ENCODE data around the gene PHACTR3.
A peak's percentile ranks its signal among the peaks of the same experiment; 100 is the strongest.

PHACTR3 gene

GRCh38 chr20:59645761-59646171 lies 41.4 kb downstream of the PHACTR3 start:
- no peak for DNase-seq (ENCODE audit: low spot score)

- DNase-seq (ENCODE audit: low spot score): no peak
Measured at GRCh38 chr20:59646487-59646886, 42.1 kb downstream of the PHACTR3 start.

GRCh38 chr20:59647271-59647670 lies 42.9 kb downstream of the PHACTR3 start:
- DNase-seq (ENCODE audit: low spot score): no peak

GRCh38 chr20:59648466-59649070 lies 44.2 kb downstream of the PHACTR3 start:
- peak; percentile 73 for DNase-seq (ENCODE audit: low spot score)

GRCh38 chr20:59650418-59650817 lies 46.1 kb downstream of the PHACTR3 start:
- DNase-seq (ENCODE audit: low spot score): no peak

- no peak for DNase-seq (ENCODE audit: low spot score)
Measured at GRCh38 chr20:59652381-59652780, 48.0 kb downstream of the PHACTR3 start.

GRCh38 chr20:59656417-59656816 lies 52.1 kb downstream of the PHACTR3 start:
- DNase-seq (ENCODE audit: low spot score): no peak

GRCh38 chr20:59657459-59658046 lies 53.2 kb downstream of the PHACTR3 start:
- no peak for DNase-seq (ENCODE audit: low spot score)

GRCh38 chr20:59660471-59660870 lies 56.1 kb downstream of the PHACTR3 start:
- DNase-seq (ENCODE audit: low spot score): no peak

GRCh38 chr20:59661153-59661552 lies 56.8 kb downstream of the PHACTR3 start:
- DNase-seq (ENCODE audit: low spot score): no peak

- DNase-seq (ENCODE audit: low spot score): no peak
Measured at GRCh38 chr20:59661621-59662020, 57.3 kb downstream of the PHACTR3 start.

- DNase-seq (ENCODE audit: low spot score): no peak
Measured at GRCh38 chr20:59662161-59662560, 57.8 kb downstream of the PHACTR3 start.

GRCh38 chr20:59662856-59663512 lies 58.6 kb downstream of the PHACTR3 start:
- no peak for DNase-seq (ENCODE audit: low spot score)

- no peak for DNase-seq (ENCODE audit: low spot score)
Measured at GRCh38 chr20:59663513-59664060, 59.2 kb downstream of the PHACTR3 start.

GRCh38 chr20:59664421-59664941 lies 60.1 kb downstream of the PHACTR3 start:
- DNase-seq (ENCODE audit: low spot score): no peak

GRCh38 chr20:59665656-59666555 lies 61.6 kb downstream of the PHACTR3 start:
- DNase-seq (ENCODE audit: low spot score): no peak

- DNase-seq (ENCODE audit: low spot score): no peak
Measured at GRCh38 chr20:59666586-59666985, 62.2 kb downstream of the PHACTR3 start.

GRCh38 chr20:59667131-59667530 lies 62.8 kb downstream of the PHACTR3 start:
- DNase-seq (ENCODE audit: low spot score): no peak

GRCh38 chr20:59667981-59668515 lies 63.7 kb downstream of the PHACTR3 start:
- no peak for DNase-seq (ENCODE audit: low spot score)

- no peak for DNase-seq (ENCODE audit: low spot score)
Measured at GRCh38 chr20:59668926-59669850, 64.8 kb downstream of the PHACTR3 start.
